Amniotic epithelial cell (primary cell): ENCODE measurements around the gene MRFAP1.
A peak's percentile ranks its signal among the peaks of the same experiment; 100 is the strongest.

Experiments
- DNase-seq: peaks from one replicate; pipeline ENCODE4 v3.0.0-alpha.2; 2010; ENCODE audit warnings: low read depth

The MRFAP1 gene

DNA sequence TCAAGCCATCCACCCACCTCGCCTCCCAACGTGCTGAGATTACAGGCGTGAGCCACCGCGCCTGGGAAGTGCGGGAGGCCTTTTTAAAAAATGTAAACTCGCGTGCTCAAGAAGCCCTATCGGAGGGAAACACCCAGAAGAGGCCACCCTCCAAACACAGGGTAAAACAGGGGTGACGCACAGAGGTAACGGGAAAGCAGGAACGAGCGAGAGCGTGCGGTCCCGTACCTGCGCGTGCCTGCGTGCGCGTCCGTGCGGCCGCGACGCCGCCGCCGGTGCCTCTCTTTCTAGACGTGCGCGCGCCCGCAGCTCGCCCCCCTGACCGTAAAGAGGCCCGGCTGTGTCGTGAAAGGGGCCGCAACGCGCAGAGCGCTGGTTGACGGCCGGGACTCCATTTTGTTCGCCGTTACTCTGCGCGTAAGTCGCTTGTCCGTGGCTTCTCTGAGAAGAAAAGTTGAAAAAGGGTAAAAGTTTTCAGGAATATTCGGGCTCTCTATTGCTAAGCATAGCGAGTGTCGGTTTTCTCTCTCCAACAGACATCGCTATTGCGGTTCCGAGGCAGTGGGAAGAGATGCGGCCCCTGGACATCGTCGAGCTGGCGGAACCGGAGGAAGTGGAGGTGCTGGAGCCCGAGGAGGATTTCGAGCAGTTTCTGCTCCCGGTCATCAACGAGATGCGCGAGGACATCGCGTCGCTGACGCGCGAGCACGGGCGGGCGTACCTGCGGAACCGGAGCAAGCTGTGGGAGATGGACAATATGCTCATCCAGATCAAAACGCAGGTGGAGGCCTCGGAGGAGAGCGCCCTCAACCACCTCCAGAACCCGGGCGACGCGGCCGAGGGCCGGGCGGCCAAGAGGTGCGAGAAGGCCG is at the start of gene MRFAP1:
Gene MRFAP1, plus strand, starts transcription at position 394 of the 872 bp plus-strand sequence. Its CDS starts 178 bp downstream, at position 572.
- peak; percentile 93 for DNase-seq

- DNase-seq = no peak
Measured at GRCh38 chr4:6591313-6591712, 49.2 kb upstream of the MRFAP1 start.

GRCh38 chr4:6591781-6592180 is 48.7 kb upstream of the MRFAP1 start:
- DNase-seq = no peak

GRCh38 chr4:6592804-6593563 is 47.5 kb upstream of the MRFAP1 start:
- DNase-seq = no peak

DNA sequence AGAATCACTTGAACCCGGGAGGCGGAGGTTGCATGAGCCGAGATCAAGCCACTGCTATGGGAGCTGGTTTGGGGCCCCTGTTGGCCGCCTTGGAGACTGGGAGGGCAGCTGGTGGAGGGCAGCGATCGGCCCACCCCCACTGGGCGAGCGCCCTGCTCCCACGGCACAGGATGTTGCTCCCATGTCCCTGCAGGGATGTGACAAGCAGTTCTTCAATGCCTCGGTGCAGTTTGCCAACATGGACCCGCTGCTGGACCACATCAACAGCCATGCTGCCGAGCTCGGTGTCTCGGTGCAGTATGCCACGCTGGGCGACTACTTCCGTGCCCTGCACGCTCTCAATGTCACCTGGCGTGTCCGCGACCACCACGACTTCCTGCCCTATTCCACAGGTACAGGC is 46.1 kb upstream of the MRFAP1 start:
- DNase-seq = no peak

DNA sequence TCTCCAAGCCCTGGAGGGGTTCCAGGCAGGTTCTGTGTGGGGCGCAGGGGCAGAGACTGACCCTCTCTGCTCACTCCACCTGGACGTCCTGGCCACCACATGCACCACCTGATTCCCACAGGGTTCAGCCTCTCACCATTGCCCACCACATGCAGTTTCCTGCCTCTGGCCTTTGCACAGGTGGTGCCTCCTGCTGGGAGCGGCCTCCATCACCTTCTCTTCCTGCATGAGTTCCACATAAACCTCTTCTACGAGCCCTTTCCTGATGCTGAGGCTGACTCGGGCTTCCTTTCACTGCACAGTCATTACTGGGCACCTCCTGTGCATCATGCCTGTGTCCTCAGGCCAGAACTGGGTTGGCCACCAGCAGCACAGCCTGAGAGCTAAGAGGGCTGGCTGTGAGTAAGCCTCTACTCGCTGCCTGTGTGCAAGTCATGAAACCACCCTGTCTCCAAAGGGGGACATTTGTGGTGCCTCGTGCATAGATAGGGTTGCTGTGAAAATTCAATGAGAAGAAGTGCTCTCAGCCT is 45.6 kb upstream of the MRFAP1 start:
- no peak for DNase-seq

DNA sequence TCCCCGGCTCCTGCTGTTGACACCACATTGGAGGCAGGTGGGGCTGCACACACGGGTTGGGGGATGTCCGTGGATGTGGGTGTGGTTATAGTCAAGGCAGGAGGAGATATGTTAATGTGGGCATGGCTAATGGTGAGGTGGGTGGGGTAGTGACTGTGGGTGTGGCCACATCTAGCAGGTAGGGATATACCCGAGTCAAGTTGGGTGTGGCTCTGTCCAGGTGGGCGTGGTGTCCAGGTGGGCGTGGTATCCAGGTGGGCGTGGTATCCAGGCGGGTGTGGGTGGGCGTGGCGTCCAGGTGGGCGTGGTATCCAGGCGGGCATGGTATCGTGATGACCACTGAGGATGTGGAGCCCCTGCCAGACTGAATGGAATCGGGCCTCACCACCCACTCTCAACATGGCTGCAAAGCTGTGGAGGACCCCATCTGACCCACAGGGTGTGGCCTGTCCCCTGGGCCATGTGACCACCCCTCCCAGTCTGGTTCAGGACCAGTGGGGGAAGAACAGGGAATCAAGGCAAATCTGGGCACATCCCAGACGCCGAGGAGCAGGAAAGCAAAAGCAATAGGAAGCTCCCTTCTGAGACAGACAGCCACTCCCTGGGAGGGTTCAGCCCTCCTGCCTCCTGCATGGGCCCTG is 44.5 kb upstream of the MRFAP1 start:
- no peak for DNase-seq

DNA sequence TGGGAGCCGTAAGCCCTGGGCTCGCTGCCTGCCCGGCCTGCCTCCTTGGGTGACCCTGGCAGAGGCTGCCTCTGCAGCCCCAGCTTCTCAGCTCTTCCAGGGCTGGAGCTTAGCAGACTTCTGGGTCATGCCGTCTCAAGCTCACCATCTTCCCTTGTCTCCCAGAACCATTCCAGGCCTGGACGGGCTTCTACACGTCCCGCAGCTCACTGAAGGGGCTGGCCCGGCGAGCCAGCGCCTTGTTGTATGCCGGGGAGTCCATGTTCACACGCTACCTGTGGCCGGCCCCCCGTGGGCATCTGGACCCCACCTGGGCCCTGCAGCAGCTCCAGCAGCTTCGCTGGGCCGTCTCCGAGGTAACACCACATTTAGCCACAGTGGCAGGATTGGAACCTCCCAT is 43.5 kb upstream of the MRFAP1 start:
- DNase-seq = no peak

GRCh38 chr4:6598127-6598526 is 42.4 kb upstream of the MRFAP1 start:
- DNase-seq = no peak

- DNase-seq = no peak
Measured at GRCh38 chr4:6598641-6599040, 41.8 kb upstream of the MRFAP1 start.

GRCh38 chr4:6601661-6602250 is 38.7 kb upstream of the MRFAP1 start:
- DNase-seq = no peak

- DNase-seq = no peak
Measured at GRCh38 chr4:6602289-6602688, 38.2 kb upstream of the MRFAP1 start.

DNA sequence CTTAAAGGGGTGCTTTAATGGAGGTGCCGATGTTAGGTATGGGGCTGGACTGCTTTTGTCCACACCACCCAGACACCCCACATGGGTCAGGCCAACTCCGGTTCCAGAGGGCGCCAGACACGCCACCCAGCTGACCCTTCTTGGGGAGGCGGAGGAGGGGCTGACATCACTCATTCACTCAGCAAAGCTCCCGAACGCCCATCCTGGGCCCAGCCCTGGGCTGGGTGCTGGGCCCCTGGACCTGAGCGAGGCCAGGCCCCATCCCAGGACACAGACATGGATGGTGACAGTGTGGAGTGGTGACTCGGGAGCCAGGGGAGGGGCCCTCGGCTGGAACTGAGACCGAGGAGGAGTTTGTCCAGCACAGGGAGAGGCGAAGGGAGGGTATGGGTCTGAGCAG is 37.4 kb upstream of the MRFAP1 start:
- no peak for DNase-seq

- no peak for DNase-seq
Measured at GRCh38 chr4:6605114-6605513, 35.4 kb upstream of the MRFAP1 start.

DNA sequence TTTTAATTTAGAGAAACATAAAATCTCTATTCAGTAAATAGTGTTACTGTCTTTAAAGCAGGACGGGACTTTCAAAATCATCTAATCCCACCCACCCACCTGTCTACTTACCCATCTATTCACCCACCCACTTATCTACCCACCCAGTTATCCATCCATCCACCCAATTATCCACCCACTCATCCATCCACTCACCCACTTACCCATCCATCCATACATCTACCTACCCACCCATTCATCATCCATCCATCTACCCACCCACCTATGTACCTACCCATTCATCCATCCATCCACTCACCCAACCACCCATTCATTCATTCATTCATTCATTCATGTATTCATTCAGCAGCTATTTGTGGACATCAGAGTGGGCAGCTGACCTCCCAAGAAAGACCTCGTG is 34.9 kb upstream of the MRFAP1 start:
- DNase-seq = no peak

GRCh38 chr4:6606465-6607235 is 33.8 kb upstream of the MRFAP1 start:
- no peak for DNase-seq

GRCh38 chr4:6607368-6608055 is 33.0 kb upstream of the MRFAP1 start:
- DNase-seq = no peak

DNA sequence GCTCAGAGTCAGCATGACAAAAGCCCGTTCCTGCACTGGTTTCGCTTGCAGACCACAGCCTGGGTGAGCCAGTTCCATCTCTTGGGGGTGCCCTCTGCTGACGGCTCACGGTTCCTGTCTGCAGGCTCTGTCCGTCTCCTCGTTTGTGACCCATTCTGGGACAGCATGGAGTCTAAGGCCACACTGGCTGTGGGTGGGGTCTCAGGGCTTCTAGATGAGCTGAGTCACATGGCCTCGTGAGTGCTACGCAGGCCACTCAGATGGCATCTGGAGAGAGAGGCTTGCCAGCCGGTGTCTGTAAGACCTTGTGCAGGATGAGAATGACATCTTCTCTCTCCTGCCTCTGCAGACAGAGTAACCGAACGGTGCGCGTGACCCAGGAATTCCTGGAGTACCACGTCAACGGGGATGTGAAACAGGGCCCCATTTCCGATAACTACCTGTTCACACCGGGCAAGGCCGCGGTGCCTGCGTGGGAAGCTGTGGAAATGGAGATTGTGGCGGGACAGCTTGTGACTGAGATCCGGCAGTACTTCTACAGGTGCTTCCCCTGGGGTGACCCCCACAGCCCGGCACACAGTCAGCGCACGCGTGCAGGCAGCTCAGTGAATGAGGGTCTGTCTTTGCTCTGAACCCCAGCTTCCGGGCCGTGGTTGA is 31.6 kb upstream of the MRFAP1 start:
- DNase-seq = no peak

GRCh38 chr4:6609415-6610079 is 30.9 kb upstream of the MRFAP1 start:
- DNase-seq = no peak
